GM20000 (cell line): Measurements from ENCODE around the gene HES5.

Source experiments
- DNase-seq: peaks from one replicate; pipeline ENCODE4 v3.0.0; 2012; ENCODE audit warnings: low spot score
- TF ChIP-seq, protein P1 (sequence below): IDR thresholded peaks from 2 replicates; pipeline ENCODE4 v1.5.1; 2012; ENCODE audit warnings: mild to moderate bottlenecking, control low read depth; ENCODE audit errors: extremely low read depth, missing control alignments

Gene HES5

DNA sequence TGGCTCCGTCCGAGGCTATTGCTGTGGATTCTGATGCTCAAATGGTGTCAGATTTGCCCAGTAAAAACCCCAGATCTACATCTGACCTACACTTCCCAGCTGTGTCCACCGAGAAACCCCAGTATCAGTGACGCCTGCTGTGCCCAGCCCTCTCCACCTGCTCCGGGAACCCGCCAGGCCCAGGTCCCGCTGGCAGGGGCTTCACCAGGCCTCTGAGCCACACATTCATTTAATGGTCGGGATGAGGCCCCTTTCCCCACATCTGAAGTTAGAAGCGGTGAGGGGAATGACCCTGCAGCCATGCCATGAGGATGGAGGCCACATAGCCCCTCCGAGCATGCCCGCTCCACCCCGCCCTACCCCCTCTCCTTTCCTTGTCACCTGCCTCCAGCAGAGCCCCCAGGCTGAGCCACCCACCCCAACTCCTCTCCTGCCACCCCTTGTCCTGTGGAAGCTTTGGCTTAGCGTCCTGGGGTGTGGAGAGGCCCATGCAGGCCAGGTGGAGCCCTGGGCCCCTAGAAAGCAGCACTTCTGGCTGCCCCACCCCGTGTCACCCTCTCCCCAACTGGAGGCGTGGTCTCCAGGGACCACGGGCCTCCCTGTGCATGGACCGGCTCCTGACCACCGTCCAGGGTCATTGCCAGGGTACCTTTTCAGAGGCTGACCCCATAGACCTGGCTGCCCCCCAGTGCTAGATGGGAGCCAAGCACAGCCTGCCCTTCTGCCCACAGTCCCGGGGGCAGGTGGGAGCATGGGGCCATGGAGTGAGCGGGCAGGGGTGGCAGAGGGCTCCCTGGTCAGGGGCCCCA, 34.1 kb upstream of the HES5 start:
- DNase-seq: no peak
- TF ChIP-seq, protein P1, sequence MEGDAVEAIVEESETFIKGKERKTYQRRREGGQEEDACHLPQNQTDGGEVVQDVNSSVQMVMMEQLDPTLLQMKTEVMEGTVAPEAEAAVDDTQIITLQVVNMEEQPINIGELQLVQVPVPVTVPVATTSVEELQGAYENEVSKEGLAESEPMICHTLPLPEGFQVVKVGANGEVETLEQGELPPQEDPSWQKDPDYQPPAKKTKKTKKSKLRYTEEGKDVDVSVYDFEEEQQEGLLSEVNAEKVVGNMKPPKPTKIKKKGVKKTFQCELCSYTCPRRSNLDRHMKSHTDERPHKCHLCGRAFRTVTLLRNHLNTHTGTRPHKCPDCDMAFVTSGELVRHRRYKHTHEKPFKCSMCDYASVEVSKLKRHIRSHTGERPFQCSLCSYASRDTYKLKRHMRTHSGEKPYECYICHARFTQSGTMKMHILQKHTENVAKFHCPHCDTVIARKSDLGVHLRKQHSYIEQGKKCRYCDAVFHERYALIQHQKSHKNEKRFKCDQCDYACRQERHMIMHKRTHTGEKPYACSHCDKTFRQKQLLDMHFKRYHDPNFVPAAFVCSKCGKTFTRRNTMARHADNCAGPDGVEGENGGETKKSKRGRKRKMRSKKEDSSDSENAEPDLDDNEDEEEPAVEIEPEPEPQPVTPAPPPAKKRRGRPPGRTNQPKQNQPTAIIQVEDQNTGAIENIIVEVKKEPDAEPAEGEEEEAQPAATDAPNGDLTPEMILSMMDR: no peak

DNA sequence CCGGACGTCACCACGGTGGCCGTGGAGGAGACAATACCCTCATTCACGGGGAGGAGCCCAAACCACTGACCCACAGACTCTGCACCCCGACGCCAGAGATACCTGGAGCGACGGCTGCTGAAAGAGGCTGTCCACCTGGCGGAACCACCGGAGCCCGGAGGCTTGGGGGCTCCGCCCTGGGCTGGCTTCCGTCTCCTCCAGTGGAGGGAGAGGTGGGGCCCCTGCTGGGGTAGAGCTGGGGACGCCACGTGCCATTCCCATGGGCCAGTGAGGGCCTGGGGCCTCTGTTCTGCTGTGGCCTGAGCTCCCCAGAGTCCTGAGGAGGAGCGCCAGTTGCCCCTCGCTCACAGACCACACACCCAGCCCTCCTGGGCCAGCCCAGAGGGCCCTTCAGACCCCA, 33.1 kb upstream of the HES5 start:
- TF ChIP-seq, protein P1: no peak
- no peak for DNase-seq

DNA sequence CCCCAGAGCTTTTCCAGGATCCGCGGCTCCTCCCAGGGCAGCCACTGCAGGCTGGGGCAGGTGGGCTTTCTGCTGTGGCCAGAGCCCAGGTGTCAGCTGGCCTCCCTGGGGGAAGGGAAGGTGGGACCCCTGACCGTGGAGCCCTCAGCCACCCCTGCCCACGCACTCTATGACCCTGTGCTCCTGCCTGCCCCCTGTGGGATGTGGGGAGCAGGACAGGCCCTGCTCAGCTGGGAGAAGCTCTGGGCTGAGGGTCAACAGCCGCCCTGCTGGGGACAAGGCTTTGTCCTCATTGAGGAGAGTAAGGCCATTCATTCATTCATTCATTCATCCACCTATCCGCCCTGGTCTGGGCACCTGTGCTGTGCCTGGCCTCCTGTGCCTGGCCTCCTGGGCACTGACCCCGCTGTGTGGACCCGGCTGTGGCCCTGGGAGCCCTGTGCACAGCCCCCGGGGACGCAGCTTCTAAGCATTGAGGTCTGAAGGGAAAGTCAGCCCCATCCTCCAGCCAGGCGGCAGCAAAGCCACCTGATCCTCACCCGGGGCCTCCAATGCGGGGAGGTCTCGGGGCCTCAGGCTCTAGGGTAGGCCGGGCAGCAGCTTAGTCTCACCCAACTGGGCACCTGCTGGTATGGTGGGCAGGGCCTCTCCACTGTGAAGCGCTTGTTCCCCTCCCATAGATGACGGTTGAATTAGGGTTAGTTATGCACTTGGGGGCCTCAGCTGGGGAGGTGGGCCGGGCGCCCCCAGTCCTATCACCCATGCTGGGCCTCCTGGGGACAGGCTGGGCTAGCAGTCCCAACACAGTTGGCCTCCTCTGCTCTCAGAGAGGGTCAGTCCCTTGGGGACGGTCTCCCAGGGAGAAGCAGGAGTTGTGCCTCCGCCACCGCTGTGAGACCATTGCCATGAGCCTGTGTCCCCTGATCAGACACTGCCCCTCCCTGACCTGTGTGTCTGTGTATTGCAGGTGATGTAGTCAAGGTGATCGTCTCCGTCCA, 32.1 kb upstream of the HES5 start:
- TF ChIP-seq, protein P1: peak; percentile 50
- DNase-seq: no peak

DNA sequence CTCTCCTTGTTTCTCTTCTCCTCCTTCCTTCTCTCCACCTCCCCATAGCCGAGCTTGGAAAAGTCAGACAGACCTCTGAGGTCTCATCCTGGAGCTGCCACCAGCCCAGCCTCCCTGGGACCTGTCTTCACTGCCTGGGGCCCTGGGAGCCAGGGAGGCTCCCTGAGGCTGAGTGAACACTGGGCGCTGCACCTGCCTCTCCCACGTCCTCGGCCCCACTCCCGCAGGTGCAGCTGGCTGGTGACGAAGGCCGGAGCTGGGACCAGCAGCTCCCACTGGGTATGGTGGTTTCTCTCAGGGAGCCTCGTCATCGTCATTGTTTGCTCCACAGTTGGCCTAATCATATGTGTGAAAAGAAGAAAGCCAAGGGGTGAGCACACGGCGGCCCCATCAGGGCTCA, 31.4 kb upstream of the HES5 start:
- DNase-seq: no peak
- TF ChIP-seq, protein P1: no peak

DNA sequence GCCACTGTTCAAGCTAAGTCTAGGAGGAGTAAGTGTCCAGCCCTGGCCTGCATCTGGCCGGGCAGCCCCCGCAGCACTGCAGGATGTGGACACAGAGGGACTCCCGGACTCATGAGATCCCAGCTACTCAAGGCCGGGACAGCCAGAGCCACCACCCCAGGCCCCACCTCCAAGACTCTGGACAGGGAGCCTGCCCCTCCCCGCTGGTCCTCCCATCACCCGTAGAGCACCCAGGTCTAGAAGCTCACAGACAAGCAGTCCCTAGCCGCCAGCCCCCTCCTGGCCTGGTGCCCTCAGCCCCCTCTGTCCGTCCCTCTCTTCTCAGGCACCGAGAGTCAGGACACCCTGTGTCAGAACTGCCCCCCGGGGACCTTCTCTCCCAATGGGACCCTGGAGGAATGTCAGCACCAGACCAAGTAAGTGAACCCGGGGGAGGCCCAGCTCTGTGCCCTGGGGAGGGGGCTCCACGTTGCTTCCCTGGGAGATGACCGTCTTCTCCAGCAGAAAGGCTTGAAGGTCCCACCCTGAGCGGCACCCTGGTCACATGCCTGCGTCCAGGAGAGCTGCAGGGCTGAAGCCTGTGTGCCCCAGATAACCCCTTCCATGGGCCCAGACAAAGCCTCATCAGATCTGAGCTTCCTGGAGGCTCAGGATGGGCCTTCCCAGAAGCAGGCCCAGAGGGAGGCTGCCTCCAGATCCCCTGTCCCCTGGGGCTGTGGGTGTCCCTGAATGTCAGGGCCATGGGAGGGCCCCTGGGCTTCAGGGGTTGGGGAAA, 30.4 kb upstream of the HES5 start:
- DNase-seq: no peak
- TF ChIP-seq, protein P1: no peak

DNA sequence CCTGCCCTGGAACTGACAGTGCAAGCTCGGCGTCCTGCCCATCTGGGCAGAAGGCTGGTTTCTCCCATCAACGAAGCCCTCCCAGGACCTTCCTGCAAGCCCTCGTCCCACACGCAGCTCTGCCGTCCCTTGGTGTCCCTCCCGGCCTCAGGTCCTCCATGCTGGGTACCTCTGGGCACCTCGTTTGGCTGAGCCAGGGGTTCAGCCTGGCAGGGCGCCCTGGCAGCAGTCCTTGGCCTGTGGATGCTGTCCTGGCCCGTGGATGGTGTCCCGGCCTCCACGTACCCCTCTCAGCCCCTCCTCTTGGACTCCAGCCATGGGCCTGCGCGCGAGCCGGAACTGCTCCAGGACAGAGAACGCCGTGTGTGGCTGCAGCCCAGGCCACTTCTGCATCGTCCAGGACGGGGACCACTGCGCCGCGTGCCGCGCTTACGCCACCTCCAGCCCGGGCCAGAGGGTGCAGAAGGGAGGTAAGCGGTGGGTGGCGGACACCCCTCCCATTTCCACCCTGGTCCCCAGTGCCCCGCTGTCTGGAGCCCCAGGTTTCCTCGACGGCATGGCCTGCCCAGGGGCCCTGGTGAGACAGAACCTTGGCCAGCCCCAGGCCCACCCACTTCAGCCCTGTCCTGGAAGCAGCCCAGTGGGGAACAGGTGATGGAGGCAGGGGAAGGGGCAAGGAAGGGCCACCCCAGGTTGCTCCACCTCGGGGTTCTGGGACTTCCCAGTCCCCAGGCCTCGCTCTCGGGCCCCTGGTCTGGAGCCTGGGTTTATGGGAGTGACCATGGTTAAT, 29.6 kb upstream of the HES5 start:
- no peak for DNase-seq
- TF ChIP-seq, protein P1: no peak
